Activated CD4-positive, alpha-beta T cell treated with anti-CD3 and anti-CD28 coated beads for 1 hour (primary cell): ENCODE results near the gene ERF.

Experiments
- DNase-seq: peaks from one replicate; pipeline ENCODE4 v3.0.0-alpha.2; 2020

Gene ERF

DNA sequence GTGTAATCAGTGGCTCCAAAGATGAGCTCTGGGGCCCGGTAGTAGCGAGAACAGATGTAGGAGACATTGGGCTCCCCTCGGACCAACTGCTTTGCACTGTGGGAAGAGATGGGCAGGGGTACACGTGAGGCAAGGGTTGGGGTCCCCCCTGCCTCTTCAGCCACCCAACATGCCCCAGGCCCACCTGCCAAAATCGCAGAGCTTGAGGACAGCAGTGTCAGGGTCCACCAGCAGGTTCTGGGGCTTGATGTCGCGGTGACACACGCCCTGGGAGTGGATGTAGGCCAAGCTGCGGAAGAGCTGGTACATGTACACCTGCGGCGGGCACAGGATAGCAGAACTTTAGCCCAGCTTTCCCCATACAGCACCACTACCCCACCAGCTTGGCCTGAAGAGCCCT, 20.6 kb downstream of the ERF start:
- no peak for DNase-seq

DNA sequence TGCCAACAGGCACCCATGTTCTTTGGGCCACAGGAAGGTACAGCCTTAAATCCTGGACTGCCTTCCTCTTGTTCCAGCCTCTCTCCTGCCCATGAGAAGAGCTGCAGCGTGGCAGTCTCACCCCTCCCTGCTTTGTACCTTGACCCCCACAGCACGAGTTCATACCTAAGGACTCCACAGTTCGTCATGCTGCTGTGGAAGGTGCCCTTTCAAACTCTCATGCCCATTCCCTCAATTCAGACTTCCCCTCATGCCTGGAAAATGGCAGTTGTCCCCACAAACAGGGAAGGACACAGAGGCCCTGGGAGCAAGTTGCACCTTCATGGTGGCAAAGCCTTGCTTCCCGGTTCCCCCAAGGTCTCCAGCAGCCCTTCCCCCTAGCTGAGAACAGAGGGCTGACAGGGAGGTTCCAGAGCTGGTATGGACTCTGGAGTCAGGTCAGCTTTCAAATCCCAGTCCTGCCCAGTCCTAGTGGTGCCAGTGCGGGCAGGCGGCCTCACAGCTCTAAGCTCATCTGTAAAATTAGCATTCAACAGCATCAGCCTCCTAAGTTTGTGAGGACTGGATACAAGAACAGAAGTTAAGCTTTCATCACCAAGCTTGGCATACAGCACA, 21.1 kb downstream of the ERF start:
- DNase-seq: no peak

DNA sequence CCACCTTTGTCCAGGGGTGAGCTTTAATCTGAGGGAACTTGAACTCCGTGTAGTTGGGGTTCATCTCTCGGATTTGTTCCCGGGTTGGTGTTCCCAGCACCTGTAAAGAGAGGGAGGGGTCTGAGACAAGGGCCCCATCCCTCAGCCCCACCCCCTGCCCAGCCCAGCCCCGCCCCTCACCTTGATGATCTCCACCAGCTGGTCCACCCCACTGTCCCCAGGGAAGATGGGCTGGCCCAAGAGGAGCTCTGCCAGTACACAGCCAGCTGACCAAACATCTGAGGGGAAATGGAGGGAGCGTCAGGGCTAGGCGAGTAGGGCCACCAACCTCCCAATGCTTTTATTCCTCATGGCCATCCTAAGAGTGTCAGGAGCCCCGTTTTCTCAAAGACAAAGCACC, 21.8 kb downstream of the ERF start:
- no peak for DNase-seq

DNA sequence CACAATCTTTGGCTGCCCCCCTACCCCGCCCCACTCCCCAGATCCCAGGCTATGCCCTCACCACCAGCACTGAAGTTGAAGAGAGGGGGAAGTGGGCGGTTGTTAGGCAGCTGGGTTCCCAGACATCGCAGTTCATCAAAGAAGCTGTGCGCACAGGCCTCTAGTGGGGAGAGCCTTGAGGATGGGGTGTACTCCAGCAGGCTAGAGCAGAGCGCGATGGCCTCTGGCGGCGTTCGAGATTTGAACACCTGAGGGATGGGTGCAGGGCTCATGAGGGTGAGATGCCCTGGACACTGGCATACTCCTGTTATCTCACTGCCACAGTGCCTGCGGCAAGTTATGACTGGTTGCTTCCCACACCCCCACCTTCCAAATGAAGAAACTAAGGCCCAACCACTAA, 22.5 kb downstream of the ERF start:
- DNase-seq: no peak

DNA sequence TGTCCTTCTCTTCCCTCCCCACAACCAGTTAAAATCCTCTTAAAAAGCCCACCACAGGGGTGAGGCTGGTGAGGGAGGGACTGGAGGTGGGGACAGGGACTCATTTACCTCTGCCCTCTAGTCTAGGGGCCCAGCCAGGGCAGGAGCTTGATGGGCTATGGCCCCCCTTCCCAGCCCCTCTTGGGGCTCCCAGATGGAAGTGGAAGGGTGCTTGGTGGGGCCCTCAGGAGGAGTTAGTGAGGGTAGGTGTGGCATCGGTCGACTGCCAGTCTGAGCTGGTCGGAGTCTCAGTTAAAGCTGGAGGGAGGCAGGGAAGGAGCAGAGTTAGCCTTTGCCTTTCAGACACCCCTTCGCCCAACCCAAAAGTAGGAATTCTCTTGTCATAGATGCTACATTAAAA, 24.4 kb downstream of the ERF start:
- no peak for DNase-seq

DNA sequence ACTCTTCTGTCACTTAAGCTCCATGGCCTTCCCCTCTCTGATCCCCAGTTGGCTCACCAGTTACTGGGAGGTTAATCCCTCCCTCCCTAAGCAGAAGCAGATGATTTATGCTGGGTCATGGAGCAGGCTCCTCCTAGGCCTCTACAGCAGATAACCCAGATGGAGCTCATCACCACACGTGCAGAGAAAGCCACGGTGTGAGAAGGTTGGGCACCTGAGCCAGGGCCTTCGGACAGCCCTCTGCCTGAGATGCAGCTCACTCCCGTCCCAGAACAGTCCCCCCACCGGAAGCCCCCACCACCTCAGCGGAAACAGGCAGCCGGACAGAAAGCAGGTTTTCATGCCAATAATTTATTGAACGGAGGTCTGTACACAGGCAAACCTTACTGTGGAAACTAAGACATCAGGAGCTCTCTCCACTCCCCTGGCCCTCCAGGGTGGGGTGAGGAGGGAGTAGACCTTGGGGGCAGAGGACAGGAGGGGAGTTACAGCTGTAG, 25.0 kb downstream of the ERF start:
- no peak for DNase-seq

DNA sequence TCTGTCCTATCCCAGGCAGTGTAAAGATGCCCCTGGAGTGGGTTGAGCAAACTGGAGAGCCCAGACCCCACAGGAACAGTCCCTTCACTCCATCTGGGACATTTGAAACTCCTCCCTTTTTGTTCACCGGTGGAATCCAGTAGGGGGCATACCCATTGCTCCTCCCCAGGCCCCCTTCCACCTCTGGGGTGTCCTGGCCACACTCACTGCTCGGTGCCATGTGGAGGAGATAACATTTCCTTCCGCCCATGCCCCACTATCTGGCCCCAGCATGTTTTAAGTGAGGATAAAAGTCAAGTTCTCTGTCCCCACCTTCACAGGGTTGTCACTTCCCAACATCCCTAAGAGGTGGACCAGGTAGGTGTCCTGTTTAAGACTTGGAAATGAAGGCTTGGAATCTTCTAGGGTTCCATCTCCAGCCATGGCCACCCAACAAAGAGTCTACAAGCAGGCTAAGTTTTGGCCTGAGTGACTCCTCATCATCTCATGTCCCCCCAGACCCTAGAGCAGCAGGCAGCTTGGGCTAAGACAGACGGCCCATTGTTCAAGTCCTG, 25.6 kb downstream of the ERF start:
- DNase-seq: no peak

DNA sequence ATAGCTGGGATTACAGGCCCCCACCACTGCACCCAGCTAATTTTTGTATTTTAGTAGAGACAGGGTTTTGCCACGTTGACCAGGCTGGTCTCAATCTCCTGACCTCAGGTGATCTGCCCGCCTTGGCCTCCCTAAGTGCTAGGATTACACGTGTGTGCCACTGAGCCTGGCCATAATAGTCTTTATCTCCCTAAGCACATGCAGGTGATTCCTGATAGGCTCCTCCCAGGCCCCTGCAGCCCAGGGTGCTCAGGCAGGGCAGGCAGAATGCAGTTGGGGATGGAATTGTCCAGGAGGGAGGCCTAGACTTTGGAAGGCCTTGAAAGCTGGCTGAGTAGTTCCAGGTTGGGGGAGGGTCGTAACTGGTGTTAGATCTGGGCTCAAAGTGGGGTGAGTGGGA, 26.3 kb downstream of the ERF start:
- DNase-seq: no peak

DNA sequence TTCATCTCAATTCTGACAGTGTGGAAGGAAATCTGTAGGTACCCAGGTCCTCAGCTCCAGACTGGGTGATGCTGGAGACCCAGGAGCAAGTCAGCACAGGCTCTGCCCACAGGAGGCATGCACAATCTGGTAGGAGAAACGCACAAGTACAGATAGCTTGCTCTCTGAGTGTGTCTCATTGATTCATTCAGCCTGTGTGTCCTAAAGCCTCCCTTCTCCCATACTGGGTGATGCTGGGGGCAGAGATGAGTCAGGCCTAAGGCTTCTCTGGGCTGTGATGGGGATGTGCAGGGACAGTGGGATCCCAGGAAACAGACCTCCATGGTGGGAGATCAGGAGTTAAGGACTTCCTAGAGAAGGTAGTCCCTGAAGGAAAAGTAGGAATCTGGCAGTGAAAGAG, 28.0 kb downstream of the ERF start:
- no peak for DNase-seq

DNA sequence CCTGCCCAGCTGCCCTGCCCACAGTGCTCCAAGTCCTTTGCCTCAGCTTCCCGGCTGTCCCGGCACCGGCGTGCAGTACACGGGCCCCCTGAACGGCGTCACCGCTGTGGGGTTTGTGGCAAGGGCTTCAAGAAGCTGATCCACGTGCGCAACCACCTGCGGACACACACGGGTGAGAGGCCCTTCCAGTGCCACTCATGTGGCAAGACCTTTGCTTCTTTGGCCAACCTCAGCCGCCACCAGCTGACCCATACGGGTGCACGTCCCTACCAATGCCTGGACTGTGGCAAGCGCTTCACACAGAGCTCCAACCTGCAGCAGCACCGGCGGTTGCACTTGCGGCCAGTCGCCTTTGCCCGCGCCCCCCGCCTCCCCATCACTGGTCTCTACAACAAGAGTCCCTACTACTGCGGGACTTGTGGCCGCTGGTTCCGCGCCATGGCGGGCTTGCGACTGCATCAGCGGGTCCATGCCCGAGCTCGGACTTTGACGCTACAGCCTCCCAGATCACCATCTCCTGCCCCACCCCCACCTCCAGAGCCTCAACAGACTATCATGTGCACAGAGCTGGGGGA, 29.1 kb downstream of the ERF start:
- no peak for DNase-seq

DNA sequence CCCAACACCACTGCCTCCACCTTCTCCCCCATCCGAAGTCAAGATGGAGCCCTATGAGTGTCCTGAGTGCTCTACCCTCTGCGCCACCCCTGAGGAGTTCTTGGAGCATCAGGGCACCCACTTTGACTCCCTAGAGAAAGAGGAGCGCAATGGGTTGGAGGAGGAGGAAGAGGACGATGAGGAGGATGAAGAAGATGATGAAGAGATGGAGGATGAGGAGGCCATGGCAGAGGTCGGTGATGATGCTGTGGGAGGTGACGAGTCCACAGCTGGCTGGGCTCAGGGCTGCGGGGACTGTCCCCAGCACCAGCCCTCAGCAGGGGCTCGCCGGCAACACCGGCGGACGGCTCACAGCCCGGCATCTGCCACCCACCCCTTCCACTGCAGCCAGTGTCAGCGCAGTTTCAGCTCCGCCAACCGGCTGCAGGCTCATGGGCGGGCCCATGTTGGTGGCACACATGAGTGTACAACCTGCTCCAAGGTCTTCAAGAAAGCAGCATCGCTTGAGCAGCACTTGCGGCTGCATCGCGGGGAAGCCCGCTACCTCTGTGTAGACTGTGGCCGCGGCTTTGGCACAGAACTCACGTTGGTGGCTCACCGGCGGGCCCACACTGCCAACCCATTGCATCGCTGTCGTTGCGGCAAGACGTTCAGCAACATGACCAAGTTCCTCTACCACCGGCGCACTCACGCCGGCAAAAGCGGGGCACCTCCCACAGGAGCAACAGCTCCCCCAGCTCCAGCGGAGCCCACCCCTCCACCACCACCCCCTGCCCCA, 29.8 kb downstream of the ERF start:
- no peak for DNase-seq

DNA sequence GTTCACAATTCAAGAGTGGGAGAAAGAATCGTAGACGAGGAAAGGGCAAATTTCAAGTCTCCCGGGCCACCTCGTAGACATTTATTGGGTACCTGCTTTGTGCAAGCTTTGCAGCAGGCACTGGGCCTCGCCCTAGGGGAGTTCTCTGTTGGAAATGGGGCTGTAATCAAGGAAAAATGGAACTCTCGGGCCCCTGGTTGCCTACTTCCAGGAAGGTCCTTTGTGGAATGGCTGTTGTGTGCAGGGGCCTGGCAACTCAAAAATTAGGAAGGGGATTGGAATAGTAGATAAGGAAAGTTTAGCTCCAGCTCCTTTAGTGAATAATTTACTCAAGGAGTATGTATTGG, 34.2 kb downstream of the ERF start:
- DNase-seq: no peak

DNA sequence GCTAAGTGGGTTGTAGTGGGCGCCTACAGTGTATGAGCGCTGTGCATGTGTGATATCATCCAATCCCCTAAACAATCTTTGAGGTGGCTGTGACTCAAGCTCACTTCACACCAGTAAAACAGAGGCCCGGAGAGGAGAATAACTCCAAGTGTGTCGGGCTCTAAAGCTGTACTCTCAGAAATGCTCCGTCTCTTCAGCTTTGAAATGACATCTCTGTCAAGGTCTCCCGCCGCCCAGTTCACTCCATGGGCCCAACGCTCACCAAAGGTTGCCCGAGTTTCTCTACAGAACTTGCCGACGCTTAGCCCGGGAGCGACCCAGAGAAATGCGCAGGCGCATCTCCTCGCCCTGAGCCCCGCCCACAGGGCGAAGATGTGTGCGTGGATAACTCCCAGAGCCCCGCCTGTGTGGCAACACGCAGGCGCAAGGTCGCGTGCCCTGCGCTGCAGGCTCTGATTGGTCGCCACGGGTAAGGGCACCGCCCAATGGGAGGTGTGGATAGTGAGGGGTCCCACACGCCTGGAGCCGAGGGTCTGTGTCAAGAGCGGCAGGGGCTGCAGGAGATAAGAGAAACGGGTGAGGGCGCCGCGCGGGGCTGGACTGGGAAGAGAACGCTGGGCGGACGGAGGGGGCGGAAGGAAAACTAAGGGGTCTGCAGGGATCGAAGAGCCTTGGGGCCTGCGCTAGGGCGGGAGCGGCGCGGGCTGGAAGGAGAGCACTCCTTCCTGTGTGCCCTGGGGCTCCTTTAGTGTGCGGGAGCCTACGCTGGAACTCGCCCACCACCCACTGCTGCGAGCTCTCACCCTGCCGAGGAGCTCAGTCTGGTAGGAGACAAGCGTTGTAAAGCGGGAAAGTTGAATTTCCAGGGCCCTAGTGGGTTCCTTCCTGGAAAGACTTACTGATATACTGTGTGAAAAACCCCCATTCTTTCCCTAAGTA, 34.8 kb downstream of the ERF start, which contains the start of gene ZNF526:
TSS of gene ZNF526 (plus strand) at position 501 of the 939 bp plus-strand sequence. CDS start 4,092 bp downstream, outside the sequence.
- peak; percentile 94 for DNase-seq

DNA sequence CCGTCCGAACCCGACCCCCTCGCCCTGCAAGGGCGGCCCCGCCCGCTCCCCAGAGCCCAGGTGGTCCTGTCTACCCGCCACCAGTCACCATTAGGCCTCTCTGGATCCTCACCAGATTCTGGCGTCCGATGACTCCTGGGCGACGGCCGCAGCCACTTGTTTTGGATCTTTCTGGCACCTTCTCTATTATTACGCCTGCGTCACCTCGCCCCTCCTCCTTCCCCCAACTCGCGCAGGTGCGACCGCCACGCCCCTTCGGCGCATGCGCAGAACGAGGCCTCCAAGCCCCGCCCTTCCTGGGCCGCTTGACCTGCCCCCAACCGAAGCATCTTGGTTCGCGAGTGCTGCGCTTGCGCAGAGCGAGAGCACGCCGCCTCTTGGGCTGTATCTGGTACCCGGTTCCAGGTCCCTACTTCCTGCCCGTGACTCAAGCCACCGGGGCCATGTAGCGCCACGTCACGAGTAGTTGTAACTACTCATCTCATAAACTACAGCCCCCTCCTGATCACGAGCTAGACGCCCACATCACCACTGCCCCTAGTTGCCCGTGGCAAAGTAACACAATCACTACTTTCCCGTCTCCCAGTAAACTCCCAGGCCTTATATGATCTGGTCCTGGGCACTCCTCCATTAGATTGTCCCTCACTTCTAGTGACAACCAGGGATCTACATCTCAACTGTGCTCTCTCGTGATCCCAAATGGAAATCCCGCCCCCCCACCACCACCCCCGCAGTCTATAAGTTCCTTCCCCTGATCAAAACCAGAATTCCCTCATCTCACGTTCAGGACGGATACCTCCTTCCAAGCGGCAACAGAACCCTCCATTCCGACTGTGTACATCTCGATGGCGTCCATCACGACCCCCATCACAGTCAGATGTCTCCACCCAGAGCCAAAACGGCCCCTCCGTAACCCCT, 37.1 kb downstream of the ERF start, which contains the start of gene DEDD2:
TSS of gene DEDD2 (minus strand) at position 158 of the 918 bp plus-strand sequence. CDS start 670 bp downstream, outside the sequence.
- DNase-seq: peak; percentile 100

DNA sequence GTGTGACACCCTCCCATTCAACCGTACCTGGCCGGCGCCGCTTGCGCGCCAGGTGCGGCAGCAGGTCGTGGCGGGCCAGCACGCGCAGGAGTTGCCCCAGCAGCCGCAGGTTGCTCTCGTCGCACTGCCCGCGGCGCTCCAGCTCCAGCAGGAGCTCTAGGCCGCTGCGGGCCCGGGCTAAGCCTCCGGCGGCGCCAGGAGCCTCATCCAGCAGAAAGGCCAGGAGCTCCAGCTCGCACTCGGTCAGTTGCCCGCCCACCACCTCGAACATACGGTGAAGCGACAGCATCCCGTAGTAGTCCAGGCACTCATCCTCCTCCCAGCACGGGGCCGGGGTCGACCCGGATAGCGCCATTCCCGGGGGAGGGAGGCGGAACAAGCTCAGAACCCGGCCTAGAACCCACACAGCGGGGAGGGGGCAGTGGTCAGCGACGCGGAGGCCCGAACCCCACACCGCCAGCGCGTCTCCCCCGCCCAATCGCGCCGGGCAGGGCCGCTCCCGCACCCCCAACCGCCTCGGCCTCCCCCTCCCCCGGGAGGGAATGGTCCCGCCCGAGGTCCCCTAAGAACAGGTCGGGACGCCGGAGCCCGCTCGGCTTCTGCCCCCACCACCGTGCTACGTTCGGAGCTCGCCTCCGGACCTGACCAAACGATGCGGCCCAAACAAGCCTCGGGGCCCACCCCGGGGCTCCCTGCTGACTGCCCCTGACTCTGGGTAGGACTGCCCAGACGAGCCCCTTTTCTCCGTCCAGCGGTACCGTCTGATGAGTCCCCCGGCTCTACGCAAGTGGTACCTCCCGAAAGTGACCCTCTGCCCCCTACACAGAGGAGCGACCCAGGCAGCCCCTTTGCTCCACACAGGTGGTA, 38.0 kb downstream of the ERF start:
- DNase-seq: no peak

DNA sequence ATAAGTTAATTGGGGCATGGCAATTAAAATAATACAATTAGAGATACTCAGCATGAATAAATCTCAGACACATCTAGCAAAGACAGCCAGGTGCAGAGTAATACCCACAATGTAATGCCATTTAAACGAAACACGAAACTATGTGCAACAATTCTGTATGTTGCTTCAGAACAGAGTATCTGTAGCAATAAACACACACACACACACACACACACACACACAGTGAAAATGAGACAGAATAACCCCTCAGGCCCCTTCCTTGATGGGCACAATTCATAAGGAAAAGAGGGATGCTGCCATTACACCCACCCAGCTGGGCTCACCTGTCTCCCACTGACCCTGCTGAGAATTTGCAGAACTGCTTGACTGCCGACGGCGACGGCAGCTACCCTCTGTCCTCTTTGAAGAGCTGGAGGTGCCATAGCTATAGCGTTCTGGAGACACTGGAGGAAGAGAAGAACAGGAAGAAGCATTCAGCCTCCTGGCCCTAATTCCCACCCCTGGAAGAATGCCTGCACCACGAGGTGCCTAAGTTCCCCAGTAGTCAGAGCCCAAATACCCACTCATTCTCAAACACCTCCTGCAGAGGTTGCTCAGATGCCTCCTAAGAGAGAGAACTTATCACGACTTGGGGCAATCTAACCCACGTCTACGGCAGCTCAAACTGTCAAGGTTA, 40.0 kb downstream of the ERF start:
- no peak for DNase-seq

DNA sequence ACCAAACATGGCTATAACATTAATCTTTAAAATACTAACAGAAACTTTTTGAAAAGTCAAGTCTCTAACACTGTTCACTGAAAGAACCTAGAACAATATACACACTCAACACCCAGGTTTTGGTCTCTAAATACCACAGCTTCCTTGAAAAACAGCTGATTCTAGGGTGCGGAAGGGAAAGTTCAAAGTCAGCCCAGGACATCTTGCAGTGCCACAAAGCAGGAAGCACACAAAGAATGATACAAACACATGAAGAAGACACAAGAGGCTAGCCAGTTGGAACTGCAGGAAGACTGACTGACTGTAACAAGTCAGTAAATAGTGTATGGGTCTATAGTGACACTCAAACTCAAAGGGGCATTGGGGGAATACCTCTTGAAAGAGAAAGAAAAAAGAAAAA, 42.0 kb downstream of the ERF start:
- no peak for DNase-seq

DNA sequence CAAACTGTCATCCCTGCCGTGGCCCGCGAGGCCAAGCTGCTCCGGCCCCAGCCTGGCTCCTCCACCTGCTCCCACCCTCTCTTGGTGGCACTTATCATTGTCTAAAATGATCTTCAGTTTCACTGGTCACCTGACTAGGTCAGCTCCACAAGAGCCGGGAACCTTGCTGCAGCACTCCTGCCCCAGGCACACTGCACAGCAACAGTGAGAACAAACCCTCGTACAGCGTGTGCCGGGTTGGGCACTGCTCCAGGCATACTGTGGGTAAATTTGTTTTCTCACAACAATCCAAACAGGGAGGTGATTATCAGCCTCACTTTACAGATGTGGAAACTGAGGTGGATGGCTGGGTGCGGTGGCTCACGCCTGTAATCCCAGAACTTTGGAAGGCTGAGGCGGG, 46.3 kb downstream of the ERF start:
- no peak for DNase-seq

DNA sequence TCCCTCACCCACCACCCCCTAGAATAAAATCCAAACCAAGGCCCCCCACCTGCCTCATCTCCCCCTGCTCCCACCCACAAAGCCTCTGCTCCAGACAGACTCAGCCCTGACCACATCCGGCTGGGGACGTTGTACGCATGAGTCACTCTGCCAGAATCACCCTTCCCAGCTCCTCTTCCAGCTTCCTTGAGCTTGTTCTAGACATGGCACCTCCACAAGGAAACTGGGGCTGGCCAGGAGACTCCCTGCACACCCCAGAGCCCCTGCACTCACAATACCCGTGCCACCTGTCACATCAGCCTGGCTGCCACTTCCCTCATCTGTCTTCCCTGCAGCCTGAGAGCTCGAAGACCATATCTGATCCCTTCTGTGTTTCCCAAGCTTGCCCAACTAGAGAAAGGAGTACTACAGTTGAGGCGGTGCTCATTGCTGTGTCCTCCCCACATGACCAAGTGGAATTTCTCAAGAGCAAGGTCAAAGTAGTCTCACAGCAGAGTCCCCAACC, 47.1 kb downstream of the ERF start:
- no peak for DNase-seq
